Lung (tissue), 12 donors: ENCODE data around the gene ST3GAL5. TPM values are rescaled to one million over a fixed set of nuclear protein-coding genes. Genes with fewer than 3 reads are reported as not detected.
A peak's percentile ranks its signal among the peaks of the same experiment; 100 is the strongest.

ENCODE experiments used
- ATAC-seq: fragments of 200-7000 bp; cut with Tn5 transposase; one replicate; pipeline ENCODE4 v1.9.1; 2020; ENCODE audit warnings: moderate number of reproducible peaks; ENCODE audit not compliant: insufficient read depth, low FRiP score
- DNase-seq, 3 donors: peaks; one replicate each; pipeline ENCODE4 v3.0.0-alpha.2; 2013 to 2017
- H3K27ac ChIP-seq, 2 donors: one replicate each; pipeline ENCODE4 v1.5.1; 2013; ENCODE audit warnings: mild to moderate bottlenecking in 2 of 2, moderate library complexity in 2 of 2, control low read depth in 1 of 2, inconsistent platforms in 1 of 2, low read depth in 1 of 2, low read length in 1 of 2
- H3K27me3 ChIP-seq, 3 donors: one replicate each; pipeline ENCODE4 v1.5.1; 2013; ENCODE audit warnings: low read length in 2 of 3; ENCODE audit not compliant: control insufficient read depth in 3 of 3, insufficient read depth in 3 of 3
- H3K36me3 ChIP-seq, 4 donors: one replicate each; pipeline ENCODE4 v1.5.1; 2013; ENCODE audit warnings: low read length in 4 of 4, mild to moderate bottlenecking in 1 of 4, moderate library complexity in 1 of 4; ENCODE audit not compliant: control insufficient read depth in 4 of 4, insufficient read depth in 4 of 4
- H3K4me1 ChIP-seq, 5 donors: one replicate each; pipeline ENCODE4 v1.5.1; 2013; ENCODE audit warnings: low read length in 5 of 5, mild to moderate bottlenecking in 2 of 5, moderate library complexity in 1 of 5; ENCODE audit not compliant: control insufficient read depth in 5 of 5, insufficient read depth in 5 of 5
- H3K4me3 ChIP-seq: one replicate; pipeline ENCODE4 v1.5.1; 2013; ENCODE audit warnings: mild to moderate bottlenecking, control low read depth, moderate library complexity
- H3K9ac ChIP-seq, 2 donors: one replicate each; pipeline ENCODE4 v1.5.1; 2013; ENCODE audit warnings: low read length in 2 of 2, control low read depth in 1 of 2; ENCODE audit not compliant: insufficient read depth in 1 of 2
- H3K9me3 ChIP-seq, 4 donors: one replicate each; pipeline ENCODE4 v1.5.1; 2013; ENCODE audit warnings: low read length in 3 of 4, mild to moderate bottlenecking in 1 of 4, moderate library complexity in 1 of 4; ENCODE audit not compliant: control insufficient read depth in 4 of 4, insufficient read depth in 3 of 4
- WGBS, 2 donors: extraction: QIAGEN DNeasy Blood & Tissue Kit; methylation state at CpG; one replicate each; pipeline ENCODE4 v1.1.7; 2013; 5-methylcytosine and 5-hydroxymethylcytosine counted together
- polyA plus RNA-seq, 2 donors: library from polyadenylated mRNA; stranded (reverse); fragments of 200-250 nt; gene quantifications; one replicate each; pipeline ENCODE4 v1.2.1, GENCODE V29; 2013
- total RNA-seq, 2 donors: library from RNA; depleted of rRNA in 1 of 2; stranded (reverse); fragments of >200 nt in 1 of 2; gene quantifications; one replicate each; pipeline ENCODE4 v1.2.1, GENCODE V29; 2014 to 2021
- TF ChIP-seq, protein P1 (sequence below): IDR thresholded peaks from 2 replicates; pipeline ENCODE4 v1.5.1; 2012; ENCODE audit warnings: mild to moderate bottlenecking; ENCODE audit errors: control extremely low read depth, extremely low read depth
- donor health status: control.
- donor health status: control.
- donor health status: Bipolar disorder and iron deficiency.
- donor health status: healthy.
- donor health status: DM: yes; HTN: yes; CAD: no.

The ST3GAL5 gene
- total and polyA plus RNA-seq, 4 donors = 31.1 to 149 (median 64.4) TPM

DNA sequence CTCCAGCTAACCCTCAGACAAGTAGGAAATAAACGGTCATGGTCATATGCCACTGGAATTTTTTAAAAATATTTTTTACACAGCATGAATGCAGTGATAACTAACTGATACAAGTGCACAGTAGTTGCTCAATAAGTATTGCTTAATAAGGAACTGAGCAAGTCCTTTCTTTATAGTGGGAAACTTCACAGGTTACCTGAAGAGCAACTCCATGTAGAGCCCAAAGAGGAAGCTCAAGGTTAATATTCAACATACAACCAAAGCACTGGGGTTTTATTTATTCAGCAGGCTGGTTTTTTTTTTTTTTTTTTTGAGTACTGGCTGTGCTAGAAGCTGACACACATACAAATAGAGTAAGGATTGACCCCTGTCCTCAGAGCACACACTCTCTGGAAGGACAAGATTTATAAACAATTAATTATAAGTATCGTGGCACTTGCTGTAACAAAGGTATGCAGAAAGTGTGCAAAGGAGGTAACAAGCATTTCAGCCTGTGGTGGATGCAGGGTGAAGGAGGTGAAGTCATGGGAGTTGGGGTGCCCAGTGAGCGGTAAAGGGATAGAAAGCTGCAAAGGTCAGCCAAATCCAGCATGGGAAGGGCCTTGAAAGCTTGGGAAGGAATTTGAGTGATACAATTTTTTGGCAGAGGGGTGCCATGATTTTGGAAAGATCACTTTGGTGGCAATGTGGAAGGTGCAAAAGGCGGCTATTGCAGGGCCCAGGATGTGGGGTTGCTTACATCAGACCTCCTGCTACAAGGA is 82.3 kb downstream of the ST3GAL5 start:
- Histone ChIP-seq H3K27ac (no peak overlapping the region), H3K9me3 (peaks cover 0 to 4% (median 0%) of the 10 kb centered on the region in 4 donors), H3K4me1 (peaks cover 0 to 18% (median 4%) of the 10 kb centered on the region in 5 donors), H3K9ac (no peak overlapping the region), H3K4me3 (no peak overlapping the region), H3K36me3 (no peaks in the 10 kb centered on the region), H3K27me3 (no peaks in the 10 kb centered on the region)
- peak; percentile 46 for ATAC-seq
- TF ChIP-seq, protein P1, sequence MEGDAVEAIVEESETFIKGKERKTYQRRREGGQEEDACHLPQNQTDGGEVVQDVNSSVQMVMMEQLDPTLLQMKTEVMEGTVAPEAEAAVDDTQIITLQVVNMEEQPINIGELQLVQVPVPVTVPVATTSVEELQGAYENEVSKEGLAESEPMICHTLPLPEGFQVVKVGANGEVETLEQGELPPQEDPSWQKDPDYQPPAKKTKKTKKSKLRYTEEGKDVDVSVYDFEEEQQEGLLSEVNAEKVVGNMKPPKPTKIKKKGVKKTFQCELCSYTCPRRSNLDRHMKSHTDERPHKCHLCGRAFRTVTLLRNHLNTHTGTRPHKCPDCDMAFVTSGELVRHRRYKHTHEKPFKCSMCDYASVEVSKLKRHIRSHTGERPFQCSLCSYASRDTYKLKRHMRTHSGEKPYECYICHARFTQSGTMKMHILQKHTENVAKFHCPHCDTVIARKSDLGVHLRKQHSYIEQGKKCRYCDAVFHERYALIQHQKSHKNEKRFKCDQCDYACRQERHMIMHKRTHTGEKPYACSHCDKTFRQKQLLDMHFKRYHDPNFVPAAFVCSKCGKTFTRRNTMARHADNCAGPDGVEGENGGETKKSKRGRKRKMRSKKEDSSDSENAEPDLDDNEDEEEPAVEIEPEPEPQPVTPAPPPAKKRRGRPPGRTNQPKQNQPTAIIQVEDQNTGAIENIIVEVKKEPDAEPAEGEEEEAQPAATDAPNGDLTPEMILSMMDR = no peak
- no peak for DNase-seq
- 63 to 72% methylated on average over 4 of the region's 4 CpGs for WGBS, 2 donors

DNA sequence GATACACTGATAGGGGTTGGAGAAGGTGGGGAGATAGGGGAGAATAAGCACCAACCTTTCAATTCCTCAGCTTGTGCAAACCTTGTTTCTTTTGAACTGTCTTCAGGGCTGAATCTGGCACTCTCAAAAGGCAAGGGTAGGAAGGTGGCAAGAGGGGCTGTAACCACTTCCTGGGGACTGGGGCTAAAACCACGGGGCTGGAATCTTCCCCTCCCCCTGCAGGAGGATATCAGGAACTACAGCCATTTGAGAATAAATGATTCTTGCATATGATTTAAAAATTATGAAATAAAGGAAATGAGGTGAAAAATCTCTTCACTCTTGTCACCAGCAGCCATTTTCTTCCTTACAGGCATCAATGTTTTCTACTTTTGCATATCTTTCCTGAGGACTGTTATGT is 84.2 kb downstream of the ST3GAL5 start:
- Histone ChIP-seq H3K27ac (no peak overlapping the region), H3K36me3 (peaks cover 0 to 3% (median 0%) of the 10 kb centered on the region in 4 donors), H3K4me3 (no peak overlapping the region), H3K9me3 (peaks cover 0 to 4% (median 0%) of the 10 kb centered on the region in 4 donors), H3K9ac (no peak overlapping the region), H3K4me1 (peaks cover 0 to 4% (median 0%) of the 10 kb centered on the region in 5 donors), H3K27me3 (no peaks in the 10 kb centered on the region)
- TF ChIP-seq, protein P1 = no peak
- 0% methylated on average over 1 of the region's 1 CpG for WGBS, 2 donors
- DNase-seq (no peak), ATAC-seq (no peak)

- Histone ChIP-seq H3K9me3 (peaks cover 0 to 4% (median 0%) of the 10 kb centered on the region in 4 donors), H3K27ac (no peak overlapping the region), H3K4me1 (peaks cover 0 to 4% (median 0%) of the 10 kb centered on the region in 5 donors), H3K36me3 (peaks cover 0 to 3% (median 0%) of the 10 kb centered on the region in 4 donors), H3K27me3 (no peaks in the 10 kb centered on the region), H3K4me3 (no peak overlapping the region), H3K9ac (no peak overlapping the region)
- DNase-seq = peak in 1 of 3 donors; percentile 0
- TF ChIP-seq, protein P1 = no peak
- ATAC-seq = no peak
- WGBS, 2 donors = 64 to 82% methylated on average over 10 of the region's 10 CpGs
Measured at GRCh38 chr2:85803704-85804425, 84.9 kb downstream of the ST3GAL5 start.
